Activated CD8-positive, alpha-beta memory T cell treated with anti-CD3 and anti-CD28 coated beads, Interleukin-2, amount 50 U/mL, for 48 hours (primary cell): ENCODE measurements around the gene CCSER2.

Source experiments
- DNase-seq: peaks from one replicate; pipeline ENCODE4 v3.0.0-alpha.2; 2020

CCSER2 gene

GRCh38 chr10:84552478-84552877 is 224.1 kb downstream of the CCSER2 start:
- no peak for DNase-seq

DNA sequence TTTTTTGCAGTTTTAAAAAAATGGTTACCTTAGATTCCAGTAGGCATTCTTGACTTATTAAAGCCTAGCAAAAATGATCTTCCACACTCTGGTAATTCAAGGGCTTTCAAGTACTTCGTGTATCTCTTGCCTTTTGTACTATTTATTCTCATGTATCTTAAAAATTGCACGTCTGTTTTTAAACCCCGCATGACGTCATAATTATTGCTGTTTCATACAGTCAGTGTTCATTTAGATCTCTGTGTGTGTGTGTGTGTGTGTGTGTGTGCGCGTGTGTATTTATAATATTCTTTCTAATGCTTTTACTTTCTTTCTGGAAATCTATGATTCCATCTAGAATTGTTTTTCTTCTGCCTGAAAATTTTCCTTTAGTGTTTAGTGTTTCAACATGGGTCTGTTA is 234.2 kb downstream of the CCSER2 start:
- DNase-seq, result no peak

DNA sequence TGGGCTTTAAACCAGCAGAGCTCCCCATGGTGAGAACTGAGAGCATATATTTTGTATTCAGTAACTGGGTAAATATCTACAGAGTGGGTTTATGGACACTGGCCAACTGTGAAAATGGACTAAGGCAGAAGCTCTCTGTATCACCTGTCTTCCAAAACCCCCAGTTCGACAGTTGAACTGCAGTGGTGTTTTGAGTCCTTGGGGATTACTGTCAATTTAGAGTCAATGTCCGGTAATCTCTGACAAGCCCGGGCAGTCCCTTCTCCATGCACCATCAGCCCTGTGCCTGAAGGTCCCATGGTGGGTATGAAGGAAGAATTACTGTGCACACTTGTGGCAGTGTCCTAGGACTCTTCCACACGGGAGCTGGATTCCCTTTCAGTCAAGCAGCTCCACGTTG is 235.0 kb downstream of the CCSER2 start:
- DNase-seq, result no peak

- DNase-seq, result no peak
Observed at GRCh38 chr10:84563868-84564267, 235.5 kb downstream of the CCSER2 start.

DNA sequence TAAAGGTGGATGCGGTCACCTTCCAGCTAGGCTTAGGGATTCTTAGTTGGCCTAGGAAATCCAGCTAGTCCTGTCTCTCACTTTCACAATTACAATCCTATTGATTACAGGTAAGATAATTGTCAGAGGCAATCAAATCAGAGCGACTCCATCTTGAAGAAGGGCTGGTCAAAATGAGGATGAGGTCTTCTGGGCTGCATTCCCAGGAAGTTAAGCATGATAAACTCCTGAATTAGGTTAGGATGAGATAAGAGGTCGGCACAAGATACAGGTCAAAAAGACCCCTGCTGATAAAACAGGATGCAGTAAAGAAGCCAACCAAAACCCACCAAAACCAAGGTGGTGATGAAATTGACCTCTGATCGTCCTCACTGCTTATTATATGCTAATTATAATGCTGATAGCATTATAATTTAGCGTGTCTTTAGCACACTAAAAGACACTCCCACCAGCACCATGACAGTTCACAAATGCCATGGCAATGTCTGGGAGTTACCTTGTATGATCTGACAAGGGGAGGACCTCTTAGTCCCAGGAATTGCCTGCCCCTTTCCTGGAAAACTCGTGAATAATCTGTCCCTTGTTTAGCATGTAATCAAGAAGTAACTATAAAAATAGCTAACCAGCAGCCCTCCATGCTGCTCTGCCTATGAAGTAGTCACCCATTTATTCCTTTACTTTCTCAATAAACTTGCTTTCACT is 237.6 kb downstream of the CCSER2 start:
- no peak for DNase-seq

DNA sequence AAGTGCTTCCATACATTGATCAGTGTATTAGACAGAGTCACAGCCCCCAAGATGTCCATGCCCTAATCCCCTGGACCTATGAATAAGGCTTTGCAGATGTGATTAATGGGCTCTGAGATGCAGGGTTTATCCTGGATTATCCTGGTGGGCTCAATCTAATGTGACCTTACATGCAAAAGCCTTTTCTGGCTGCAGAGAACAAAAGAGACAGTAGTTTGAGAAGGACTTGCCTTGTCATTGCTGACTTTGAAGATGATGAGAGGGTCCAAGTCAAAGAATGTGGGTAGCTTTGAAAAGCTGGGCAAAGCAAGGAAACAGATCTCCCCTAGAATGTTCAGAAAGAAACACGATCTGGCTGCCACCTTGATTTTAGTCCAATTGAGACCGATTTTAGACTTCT is 238.7 kb downstream of the CCSER2 start:
- no peak for DNase-seq
